UCSD-AML1 (cell line): Measurements from ENCODE around the gene GUCY2C.

Experiments
- DNase-seq: peaks from one replicate; lab custom pipeline; 2025; ENCODE audit not compliant: unreplicated experiment; lab: John Stamatoyannopoulos, UW

GUCY2C gene

DNA sequence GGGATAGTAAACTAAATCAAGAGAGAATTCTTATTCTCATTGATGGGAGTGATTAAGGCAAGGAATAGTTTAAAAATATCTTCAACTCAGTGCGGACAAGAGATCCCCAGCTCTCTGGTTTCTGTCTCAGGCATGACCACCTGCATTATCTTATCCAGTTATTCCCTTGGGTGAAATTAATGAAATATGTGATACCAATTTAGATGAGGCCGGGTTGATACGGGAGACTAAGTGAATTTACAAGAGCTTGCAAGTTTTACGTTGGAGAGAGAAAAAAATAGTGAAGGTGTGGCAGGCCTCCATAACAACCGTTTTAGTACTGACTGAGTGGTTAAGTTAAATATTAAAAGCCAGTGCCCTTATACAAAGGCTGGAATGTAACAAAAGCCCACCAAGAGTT, 67.6 kb downstream of the GUCY2C start:
- no peak for DNase-seq

- DNase-seq = no peak
Observed at GRCh38 chr12:14621826-14622225, 74.6 kb downstream of the GUCY2C start.

DNA sequence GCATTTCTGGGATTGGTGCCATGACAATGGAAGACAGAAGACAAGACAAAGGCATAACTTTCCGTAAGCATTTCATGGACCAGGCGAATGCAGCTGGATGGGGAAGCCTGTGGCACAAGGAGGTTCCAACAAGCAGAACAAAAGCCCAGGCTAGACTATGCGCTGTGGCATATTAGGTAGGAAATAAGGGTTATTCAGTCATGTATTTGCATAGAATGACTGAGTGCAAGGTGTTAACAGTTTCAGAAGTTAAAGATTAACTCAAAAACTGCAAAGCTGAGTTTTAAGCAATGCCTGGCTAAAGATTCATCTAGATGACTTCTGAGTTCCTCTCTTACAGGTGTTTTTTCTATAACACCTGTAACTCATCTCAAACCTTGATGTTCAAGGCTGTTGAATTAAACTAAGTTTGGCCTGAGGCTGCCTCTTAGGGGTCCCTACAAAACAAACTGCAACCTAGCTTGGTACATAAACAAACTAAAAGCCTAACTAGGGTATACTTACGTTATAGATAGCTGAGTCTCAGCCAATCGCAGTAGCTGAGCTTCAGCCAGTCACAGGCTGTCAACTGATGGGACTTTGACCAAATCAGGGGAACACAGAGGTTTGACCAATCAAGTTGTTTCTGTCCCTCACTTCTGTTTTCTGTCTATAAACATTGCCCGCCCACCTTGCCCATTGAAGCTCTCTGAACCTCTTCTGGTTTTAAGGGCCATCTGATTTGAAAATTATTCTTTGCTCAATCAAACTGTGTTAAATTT, 76.5 kb downstream of the GUCY2C start:
- DNase-seq = no peak

DNA sequence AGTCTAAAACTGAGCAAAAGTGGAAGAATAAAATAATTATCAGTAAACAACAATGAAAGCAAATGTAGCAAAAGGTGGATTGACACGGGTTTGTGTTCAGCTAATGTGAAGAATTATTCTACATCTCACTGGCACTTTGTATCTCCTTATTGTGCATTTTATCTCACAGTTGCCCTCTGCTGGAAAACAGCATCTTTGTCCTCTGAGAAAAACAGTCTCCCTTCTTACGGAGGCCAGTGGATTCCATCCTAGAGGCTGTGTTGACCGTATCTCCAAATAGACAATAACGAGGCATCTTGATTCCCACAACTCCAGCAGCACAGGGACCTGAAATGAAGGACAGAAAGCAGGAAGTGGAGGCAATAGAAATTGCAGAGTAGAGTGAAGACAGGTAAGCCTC, 77.4 kb downstream of the GUCY2C start:
- no peak for DNase-seq

- DNase-seq = no peak
Observed at GRCh38 chr12:14614704-14615121, 81.7 kb downstream of the GUCY2C start.

- DNase-seq = no peak
Observed at GRCh38 chr12:14613718-14614117, 82.7 kb downstream of the GUCY2C start.

DNA sequence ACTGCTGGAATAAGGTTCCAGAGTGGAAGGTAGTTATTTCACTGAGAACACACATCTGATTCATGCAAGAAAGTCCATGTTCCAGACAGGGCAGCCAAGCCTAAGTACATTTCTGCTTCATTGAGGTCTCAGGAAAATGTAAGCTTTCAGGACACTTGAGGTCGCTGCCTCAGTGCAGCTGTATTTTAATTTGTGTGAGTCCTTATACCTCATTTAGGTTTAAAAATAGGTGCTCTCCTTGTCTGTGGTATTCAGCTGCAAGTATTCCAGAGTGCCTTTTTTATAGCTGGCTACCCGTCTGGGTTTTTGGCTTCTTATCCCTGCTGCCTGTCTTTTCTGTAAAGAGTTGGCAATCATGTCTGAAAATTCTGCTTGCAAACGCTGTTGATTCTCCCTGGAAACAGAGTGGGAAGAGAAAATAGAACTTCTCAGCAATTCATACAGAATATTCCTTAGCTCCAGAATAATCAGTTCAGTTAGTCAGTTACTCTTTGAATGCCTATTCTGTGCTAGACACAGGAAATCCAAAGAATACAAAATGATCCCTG, 83.4 kb downstream of the GUCY2C start:
- DNase-seq = no peak

DNA sequence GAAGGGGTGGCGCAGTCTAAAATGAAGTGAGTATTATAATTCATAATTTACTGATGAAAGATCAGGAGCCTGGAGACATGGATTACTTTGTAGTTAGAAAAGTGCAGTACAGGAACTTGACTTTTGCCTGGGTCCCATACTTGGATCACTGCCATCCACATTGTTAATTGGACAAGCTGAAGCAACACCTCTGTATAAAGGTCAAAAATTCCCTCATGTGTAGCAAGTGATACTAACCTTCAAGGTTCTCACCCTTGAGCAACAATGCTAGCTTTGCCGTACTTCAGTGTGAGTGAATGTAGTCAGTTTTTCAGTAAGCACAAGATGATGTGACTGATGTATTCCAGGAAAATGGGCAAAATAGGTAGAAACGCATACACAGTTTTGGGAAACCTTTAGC, 84.1 kb downstream of the GUCY2C start:
- DNase-seq = no peak

- DNase-seq = no peak
Observed at GRCh38 chr12:14611640-14612203, 84.7 kb downstream of the GUCY2C start.

DNA sequence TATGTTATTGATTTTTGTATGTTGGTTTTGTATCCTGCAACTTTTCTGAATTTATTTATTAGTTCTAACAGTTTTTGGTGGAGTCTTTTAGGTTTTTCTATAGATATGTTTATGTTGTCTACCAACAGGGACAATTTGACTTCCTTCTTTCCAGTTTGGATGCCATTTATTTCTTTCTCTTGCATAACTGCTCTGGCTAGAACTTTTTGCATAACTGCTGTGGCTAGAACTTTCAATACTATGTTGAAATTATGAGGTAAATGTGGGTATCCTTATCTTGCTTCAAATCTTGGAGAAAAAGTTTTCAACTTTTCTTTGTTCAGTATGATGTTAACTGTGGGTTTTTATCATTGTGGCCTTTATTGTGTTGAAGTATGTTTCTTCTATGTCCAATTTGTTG, 88.8 kb downstream of the GUCY2C start:
- no peak for DNase-seq

DNA sequence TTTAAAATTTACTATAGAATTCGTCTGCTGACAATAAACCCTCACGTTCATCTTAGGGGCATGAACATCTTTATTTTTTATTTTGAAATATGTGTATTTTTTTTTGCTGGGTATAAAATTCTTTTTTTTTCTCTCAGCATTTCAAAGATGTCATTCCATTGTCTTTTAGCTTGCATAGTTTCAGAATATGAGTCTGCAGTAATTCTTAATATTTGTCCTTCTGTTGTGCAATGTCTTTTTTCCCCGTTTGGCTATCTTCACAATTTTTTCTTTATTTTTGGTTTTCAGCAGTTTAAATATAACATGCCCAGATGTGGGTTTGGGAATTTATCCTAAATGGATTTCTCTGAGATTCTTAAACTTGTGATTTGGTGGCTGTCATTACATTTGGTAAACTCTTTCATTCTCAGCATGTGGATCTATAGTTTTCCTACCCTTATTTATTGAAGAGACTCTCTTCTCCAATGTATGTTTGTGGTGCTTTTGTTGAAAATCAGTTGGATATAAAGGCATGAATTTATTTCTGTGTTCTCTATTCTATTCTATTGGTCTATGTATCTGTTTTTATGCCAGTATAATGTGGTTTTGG, 90.9 kb downstream of the GUCY2C start:
- no peak for DNase-seq

DNA sequence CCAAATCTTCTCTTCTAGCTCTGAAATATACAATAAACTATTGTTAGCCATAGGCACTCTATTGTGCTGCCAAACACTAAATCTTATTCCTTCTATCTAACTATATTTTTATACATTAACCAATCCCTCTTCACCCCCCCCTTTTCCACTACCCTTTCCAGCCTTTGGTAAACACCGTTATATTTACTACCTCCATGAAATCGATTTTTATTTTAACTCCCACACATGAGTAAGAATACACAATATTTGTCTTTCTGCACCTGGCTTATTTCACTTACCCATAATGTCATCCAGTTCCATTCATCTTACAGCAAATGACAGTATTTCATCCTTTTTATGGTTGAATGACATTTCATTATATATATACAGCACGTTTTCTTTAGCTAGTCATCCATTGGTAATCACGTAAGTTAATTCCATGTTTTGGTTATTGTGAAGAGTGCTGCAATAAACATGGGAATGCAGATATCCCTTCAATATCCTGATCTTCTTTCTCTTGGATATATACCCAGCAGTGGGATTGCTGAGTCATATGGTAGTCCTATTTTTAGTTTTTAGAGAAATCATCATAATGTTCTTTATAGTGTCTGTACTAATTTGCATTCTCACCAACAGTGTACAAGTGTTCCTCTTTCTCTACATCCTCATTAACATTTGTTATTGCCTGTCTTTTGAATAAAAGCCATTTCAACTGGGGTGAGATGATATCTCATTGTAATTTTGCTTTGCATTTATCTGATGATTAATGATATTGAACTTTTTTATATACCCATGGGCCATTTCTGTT, 94.5 kb downstream of the GUCY2C start:
- no peak for DNase-seq

GRCh38 chr12:14597480-14597879, 98.9 kb downstream of the GUCY2C start:
- DNase-seq = no peak

DNA sequence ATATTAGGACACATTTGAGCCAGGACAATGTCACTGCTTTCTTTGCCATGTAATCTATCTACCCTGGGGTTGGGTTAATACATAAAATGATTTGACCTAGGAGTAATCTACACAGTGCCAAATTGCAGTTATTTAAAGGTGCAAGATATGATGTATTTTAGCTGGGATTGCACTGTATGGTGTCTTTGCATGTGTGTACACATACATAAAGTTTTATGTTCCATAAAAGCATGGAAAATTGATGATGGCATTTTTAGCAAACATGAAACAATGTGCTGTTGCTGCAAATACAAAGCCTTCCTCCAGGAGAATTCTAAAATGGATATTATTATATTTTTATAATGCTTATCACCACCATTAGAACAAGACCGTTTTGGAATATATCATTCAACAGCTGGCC, 104.7 kb downstream of the GUCY2C start:
- DNase-seq = no peak

DNA sequence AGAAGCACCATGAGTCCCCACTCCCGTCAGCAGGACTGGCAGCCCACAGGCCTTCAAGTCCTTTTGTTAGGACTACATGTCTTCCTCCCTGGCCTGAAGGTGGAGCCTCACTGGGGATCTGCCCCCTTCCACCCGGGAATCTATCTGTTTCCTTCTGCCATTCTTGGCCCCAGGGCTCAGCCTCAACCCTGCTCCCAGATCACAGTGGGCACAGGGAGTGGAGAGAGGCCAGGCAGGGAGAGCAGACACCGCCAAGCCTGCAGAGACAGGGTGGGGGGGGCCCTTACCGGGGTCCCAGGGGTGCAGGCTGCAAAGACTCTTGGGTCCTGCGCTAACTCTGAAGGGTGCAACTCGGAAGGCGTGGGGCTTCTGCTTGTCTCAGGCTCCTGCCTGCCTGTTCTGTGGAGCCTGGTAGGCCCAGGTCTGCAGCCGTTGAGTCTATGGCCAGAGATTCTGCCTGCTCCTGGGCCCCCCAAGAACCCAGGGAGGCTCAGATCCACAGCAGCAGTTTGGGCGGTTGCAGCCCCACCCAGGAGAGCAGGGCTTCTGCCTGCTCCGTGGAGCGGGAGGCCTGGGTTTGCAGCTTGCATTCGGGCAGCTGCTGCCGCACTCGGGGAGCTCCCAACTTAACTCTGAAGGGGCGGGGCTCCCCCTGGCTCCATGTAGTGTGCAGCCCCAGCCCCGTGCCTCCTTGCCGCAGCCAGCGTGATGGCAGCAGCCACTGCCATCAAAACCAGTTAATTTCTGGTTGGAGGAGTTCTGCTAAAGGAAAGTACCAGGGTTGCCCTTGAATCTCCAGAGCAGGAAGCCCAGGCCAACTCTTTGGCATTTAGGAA, 107.0 kb downstream of the GUCY2C start:
- DNase-seq = no peak

DNA sequence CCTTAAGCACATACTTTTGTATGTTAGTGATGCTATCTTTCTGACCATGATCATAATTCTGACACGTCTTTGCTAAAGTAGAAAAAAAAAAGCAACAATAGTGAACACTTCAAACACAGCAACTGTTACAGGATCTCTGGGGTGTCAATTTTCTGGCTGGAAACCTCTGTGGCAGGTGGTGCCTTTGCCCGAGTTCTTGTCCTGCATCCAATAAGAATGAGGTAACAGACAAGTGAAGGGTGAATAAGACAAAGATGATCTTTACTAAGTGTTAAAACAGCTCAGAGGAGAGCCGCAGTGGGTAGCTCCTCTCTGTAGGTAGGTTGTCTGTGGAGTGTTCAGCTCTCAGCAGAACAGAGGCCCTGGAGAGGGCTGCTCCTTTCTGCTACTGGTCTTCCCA, 107.8 kb downstream of the GUCY2C start:
- no peak for DNase-seq

GRCh38 chr12:14578646-14579045, 117.8 kb downstream of the GUCY2C start:
- DNase-seq = no peak

GRCh38 chr12:14577344-14577743, 119.1 kb downstream of the GUCY2C start:
- no peak for DNase-seq

GRCh38 chr12:14576896-14577295, 119.5 kb downstream of the GUCY2C start:
- DNase-seq = no peak

- DNase-seq = no peak
Observed at GRCh38 chr12:14575585-14575984, 120.8 kb downstream of the GUCY2C start.

- no peak for DNase-seq
Observed at GRCh38 chr12:14573118-14573517, 123.3 kb downstream of the GUCY2C start.
